ENCODE measurements around the gene SPATA6L. TPM values are rescaled to one million over a fixed set of nuclear protein-coding genes. Genes with fewer than 3 reads are reported as not detected.

SPATA6L gene
- total RNA-seq, 4 donors from 2014 or later: 0.51 to 13.6 (median 6.5) TPM

DNA sequence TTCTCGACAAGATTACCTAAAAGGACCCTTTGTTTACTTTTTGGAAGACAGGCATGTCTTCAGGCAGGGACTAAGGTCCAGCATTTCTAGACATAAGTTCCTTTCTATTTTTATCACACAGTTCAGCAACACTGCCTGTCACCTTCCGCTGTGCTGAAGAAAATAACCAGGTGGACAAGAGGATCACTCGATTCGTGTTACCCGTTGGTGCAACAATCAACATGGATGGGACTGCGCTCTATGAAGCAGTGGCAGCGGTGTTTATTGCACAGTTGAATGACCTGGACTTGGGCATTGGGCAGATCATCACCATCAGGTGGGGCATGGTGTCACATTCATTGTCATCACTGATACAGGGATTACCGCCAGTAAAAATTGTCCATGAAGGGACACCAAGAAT lies 89.8 kb downstream of the SPATA6L start:
- Histone ChIP-seq H3K4me3 (no peak overlapping the region), H3K27ac (no peak overlapping the region), H3K27me3 (no peaks in the 10 kb centered on the region), H3K9me3 (no peaks in the 10 kb centered on the region), H3K36me3 (no peaks in the 10 kb centered on the region), H3K4me1 (no peaks in the 10 kb centered on the region)
- no peak for DNase-seq
- intact Hi-C loops (cut with DNase I; ENCODE audit: low total_unique reads): no loop called here
- TF ChIP-seq, protein P1, sequence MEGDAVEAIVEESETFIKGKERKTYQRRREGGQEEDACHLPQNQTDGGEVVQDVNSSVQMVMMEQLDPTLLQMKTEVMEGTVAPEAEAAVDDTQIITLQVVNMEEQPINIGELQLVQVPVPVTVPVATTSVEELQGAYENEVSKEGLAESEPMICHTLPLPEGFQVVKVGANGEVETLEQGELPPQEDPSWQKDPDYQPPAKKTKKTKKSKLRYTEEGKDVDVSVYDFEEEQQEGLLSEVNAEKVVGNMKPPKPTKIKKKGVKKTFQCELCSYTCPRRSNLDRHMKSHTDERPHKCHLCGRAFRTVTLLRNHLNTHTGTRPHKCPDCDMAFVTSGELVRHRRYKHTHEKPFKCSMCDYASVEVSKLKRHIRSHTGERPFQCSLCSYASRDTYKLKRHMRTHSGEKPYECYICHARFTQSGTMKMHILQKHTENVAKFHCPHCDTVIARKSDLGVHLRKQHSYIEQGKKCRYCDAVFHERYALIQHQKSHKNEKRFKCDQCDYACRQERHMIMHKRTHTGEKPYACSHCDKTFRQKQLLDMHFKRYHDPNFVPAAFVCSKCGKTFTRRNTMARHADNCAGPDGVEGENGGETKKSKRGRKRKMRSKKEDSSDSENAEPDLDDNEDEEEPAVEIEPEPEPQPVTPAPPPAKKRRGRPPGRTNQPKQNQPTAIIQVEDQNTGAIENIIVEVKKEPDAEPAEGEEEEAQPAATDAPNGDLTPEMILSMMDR (IDR thresholded peaks at IDR 0.05): no peak
- no peak for TF ChIP-seq POLR2A (IDR thresholded peaks at IDR 0.05)

DNA sequence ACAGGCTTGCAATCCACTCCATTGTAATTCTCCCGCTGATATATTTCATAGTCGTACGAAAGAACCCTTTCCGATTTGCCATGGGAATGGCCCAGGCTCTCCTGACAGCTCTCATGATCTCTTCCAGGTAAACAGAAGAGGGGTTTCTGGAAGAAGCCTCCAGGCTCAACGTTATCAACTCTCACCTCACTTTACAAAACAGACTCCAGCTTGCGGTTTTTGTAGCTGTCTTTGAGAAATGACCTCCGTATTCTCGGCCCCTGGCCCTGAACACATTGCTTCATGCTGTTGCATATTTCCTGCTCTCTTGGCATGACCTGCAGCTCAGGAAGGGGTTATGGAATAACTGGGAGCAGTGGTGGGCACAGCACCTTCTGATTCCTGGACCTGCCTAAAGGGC lies 90.3 kb downstream of the SPATA6L start:
- Histone ChIP-seq H3K36me3 (no peaks in the 10 kb centered on the region), H3K4me1 (no peaks in the 10 kb centered on the region), H3K9me3 (no peaks in the 10 kb centered on the region), H3K27ac (no peak overlapping the region), H3K27me3 (no peaks in the 10 kb centered on the region), H3K4me3 (no peak overlapping the region)
- DNase-seq: no peak
- TF ChIP-seq, protein P1 (IDR thresholded peaks at IDR 0.05): no peak
- TF ChIP-seq POLR2A (IDR thresholded peaks at IDR 0.05): no peak
- intact Hi-C loops (cut with DNase I; ENCODE audit: low total_unique reads): no loop called here

DNA sequence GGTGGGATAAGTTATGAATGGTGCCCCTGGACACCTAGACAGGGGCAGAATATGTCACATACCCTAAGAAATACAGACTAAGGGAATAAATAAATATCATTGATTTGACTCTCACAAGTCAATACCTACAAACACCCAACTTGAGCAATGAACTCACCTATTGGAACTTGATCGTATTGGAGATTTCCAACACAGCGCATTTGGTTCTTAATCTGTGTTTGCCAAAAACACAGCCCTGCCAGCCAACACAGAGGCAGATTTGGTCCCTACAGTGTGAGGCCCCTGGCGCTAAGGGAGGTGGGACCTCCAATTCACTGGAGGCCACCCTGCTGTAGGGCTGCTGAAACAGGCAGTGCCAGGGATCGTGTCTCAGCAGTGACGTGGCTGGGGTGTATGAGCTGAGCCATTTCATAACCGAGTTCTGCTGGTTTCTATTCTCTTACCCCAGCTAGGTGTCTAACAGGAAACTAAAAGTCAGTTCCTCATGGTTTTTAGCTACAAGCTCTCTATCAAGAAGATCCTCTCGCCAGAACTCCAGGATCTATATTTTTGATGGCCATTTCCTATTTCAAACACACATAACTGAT lies 91.5 kb downstream of the SPATA6L start:
- Histone ChIP-seq H3K27me3 (no peaks in the 10 kb centered on the region), H3K4me1 (no peaks in the 10 kb centered on the region), H3K4me3 (no peak overlapping the region), H3K27ac (no peak overlapping the region), H3K36me3 (no peaks in the 10 kb centered on the region), H3K9me3 (no peaks in the 10 kb centered on the region)
- intact Hi-C loops (cut with DNase I; ENCODE audit: low total_unique reads): no loop called here
- TF ChIP-seq, protein P1 (IDR thresholded peaks at IDR 0.05): no peak
- no peak for TF ChIP-seq POLR2A (IDR thresholded peaks at IDR 0.05)
- DNase-seq: no peak

DNA sequence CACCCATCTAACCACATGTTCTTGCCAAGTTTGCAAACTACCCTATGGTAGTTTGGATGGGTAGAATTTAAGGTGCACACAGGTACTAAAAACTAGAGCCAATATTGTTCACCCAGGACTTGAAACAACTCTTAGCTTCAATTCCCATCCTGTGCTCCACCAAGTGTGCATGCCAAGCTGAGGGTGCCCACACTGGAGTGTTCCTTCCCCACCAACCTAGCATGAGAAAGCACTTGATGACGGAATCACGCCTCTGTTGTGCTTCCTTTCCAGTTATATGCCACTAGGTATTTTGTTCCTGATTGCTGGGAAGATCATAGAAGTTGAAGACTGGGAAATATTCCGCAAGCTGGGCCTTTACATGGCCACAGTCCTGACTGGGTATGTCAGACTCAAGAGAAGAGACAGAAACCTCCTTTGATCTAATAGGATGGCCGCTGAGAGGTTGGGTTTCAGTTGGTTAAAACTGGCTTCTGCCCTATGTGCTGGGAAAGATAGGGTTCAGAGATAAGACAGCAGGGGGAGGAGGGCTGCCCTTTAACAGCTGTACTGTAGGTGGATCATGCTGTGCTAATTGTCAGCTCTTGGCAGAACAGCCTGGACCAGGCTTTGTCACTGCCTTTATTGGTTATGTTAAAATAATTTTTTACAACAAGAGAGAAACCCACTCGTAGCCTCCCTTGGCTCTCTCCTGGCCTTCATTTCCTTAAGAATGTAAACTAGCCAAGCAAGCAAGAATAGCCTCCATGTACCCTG lies 92.5 kb downstream of the SPATA6L start:
- Histone ChIP-seq H3K27ac (no peak overlapping the region), H3K9me3 (no peaks in the 10 kb centered on the region)
- intact Hi-C loops (cut with DNase I; ENCODE audit: low total_unique reads): no loop called here

DNA sequence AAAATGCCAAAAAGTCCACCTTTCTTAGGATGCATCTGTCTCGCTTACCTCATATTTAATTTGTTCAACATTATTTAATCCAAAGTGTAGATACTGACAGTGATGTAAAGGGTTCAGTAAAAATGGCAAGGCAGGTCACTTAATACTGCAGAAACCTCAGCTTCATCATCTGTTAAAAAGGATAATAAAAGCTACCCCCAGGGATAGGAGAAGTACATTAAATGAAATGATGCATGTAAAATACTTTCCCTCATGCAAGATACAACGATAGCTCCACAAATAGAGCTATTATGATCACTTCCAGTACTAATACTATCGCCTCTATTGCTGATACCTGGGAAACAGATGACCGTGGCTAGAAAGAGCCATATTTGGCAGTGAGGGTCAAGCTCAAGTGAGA lies 93.1 kb downstream of the SPATA6L start:
- Histone ChIP-seq H3K27me3 (no peaks in the 10 kb centered on the region), H3K9me3 (no peaks in the 10 kb centered on the region), H3K4me1 (no peaks in the 10 kb centered on the region), H3K4me3 (no peak overlapping the region), H3K36me3 (no peaks in the 10 kb centered on the region), H3K27ac (no peak overlapping the region)
- intact Hi-C loops (cut with DNase I; ENCODE audit: low total_unique reads): no loop called here
- DNase-seq: no peak
- TF ChIP-seq POLR2A (IDR thresholded peaks at IDR 0.05): no peak
- TF ChIP-seq, protein P1 (IDR thresholded peaks at IDR 0.05): no peak

More for the DNA sequence above, 92.5 kb downstream of the SPATA6L start:
- no peak overlapping the region for H3K4me3 ChIP-seq
- no peaks in the 10 kb centered on the region for H3K36me3 ChIP-seq
- TF ChIP-seq, protein P1 (IDR thresholded peaks at IDR 0.05): no peak
- no peak for TF ChIP-seq POLR2A (IDR thresholded peaks at IDR 0.05)
- no peak for DNase-seq
- H3K4me1 ChIP-seq: no peaks in the 10 kb centered on the region
- H3K27me3 ChIP-seq: no peaks in the 10 kb centered on the region
